Panc1 (cell line): ENCODE results near the gene HNF4A.

Source experiments
- REST ChIP-seq, 2 experiments: IDR thresholded peaks; 2 replicates each; pipeline ENCODE4 v1.6.1; 2011 to 2012; ENCODE audit warnings: low read depth in 2 of 2, control low read depth in 1 of 2, low read length in 1 of 2, mild to moderate bottlenecking in 1 of 2, moderate library complexity in 1 of 2; ENCODE audit not compliant: insufficient read depth in 1 of 2
- TCF7L2 ChIP-seq: IDR thresholded peaks from 2 replicates; pipeline ENCODE4 v1.6.1; 2011; ENCODE audit warnings: mild to moderate bottlenecking, low read depth, low read length, inconsistent platforms
- TF ChIP-seq, protein P1 (sequence below): fragments of 450-650 bp; IDR thresholded peaks from 2 replicates; pipeline ENCODE4 v1.5.1; 2017; ENCODE audit warnings: mild to moderate bottlenecking

GRCh38 chr20:44364068-44364467 lies 8.6 kb downstream of the HNF4A start:
- TF ChIP-seq REST (IDR thresholded peaks at IDR 0.05; ENCODE audit: insufficient read depth in 1 of 2, low read depth in 2 of 2, low read length in 1 of 2) (no peak), TCF7L2 (no peak)
- TF ChIP-seq, protein P1, sequence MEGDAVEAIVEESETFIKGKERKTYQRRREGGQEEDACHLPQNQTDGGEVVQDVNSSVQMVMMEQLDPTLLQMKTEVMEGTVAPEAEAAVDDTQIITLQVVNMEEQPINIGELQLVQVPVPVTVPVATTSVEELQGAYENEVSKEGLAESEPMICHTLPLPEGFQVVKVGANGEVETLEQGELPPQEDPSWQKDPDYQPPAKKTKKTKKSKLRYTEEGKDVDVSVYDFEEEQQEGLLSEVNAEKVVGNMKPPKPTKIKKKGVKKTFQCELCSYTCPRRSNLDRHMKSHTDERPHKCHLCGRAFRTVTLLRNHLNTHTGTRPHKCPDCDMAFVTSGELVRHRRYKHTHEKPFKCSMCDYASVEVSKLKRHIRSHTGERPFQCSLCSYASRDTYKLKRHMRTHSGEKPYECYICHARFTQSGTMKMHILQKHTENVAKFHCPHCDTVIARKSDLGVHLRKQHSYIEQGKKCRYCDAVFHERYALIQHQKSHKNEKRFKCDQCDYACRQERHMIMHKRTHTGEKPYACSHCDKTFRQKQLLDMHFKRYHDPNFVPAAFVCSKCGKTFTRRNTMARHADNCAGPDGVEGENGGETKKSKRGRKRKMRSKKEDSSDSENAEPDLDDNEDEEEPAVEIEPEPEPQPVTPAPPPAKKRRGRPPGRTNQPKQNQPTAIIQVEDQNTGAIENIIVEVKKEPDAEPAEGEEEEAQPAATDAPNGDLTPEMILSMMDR, result no peak
